GM12892 (cell line): ENCODE measurements around the gene DLG2.

Experiments
- POLR2A ChIP-seq: IDR thresholded peaks from 2 replicates; pipeline ENCODE4 v1.6.1; 2011; ENCODE audit warnings: low read depth, low read length, control low read depth
- TAF1 ChIP-seq: IDR thresholded peaks from 2 replicates; pipeline ENCODE4 v1.6.1; 2011; ENCODE audit warnings: low read depth, mild to moderate bottlenecking, control low read depth, low read length, borderline replicate concordance

GRCh38 chr11:83599066-83599465 lies 2028.1 kb downstream of the DLG2 start:
- TF ChIP-seq POLR2A (no peak), TAF1 (no peak)
